DMS79 (cell line): ENCODE measurements around the gene PTPRO.

Experiments
- DNase-seq: peaks from one replicate; lab custom pipeline; 2025; lab: John Stamatoyannopoulos, UW

Gene PTPRO

DNA sequence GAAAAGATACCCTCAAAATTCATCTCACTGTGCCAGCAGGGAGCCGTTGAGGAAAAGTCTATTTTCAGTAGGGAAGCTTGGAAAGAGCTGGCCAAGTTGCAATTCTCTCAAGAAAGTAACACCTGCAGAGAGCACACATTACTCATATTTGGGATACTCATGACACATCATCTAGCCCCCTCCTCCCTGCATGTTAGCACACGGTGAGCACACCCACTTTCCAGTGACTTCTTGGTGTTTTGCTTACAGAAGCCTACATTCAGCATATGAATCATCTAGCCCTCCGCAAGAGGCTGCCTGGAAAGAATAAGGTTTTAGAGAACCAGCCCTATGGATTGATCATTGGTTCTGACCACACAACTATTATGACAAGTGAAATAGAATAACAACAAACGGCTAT is 124.5 kb downstream of the PTPRO start:
- no peak for DNase-seq

DNA sequence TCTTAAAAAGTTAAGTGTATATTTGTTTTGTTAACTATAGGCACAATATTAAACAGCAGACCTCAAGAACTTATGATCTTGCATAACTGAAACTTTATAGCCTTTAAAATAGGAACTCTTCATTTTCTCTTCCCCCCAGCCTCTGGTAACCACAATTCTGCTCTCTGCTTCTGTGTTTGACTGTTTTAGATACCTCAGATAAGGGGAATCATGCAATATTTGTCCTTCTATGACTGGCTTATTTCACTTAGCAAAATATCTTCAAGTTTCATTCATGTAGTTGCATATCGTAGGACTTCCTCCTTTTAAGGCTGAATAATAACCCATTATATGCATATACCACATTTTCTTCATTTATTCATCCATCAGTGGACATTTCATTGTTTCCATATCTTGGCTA is 131.3 kb downstream of the PTPRO start:
- no peak for DNase-seq

DNA sequence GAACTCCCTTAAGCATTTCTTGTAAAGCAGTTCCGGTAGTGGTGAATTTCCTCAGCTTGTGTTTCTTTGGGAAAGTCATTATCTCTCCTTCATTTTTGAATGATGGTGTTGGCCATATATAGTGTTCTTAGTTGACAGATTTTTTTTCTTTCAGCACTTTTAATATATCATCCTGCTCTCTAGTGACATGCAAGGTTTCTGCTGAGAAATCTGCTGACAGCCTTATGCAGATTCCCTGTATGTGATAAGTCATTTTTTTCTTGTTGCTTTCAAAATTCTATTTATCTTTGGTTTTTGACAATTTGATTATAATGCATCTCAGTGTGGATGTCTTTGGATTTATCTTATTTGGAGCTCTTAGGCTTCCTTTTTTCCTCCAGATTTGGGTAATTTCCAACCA is 135.7 kb downstream of the PTPRO start:
- no peak for DNase-seq

DNA sequence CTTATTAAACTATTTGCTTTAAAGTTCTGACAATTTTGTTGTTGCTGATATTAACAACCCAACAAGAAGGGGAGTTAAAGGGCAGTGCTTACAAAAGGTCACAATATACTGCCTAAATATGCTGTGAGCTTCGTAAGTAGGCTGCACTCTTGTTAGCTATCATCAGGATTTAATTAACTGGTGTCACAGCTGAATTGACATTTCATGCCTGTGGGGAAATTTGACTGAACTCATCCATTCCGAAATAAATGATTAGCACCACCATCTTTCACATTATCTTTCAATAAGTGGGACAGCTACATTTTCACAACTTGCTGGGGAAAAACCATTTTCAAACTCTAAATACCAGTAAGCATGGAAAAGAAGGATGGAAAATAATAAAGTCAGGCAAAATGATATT is 146.6 kb downstream of the PTPRO start:
- DNase-seq: no peak

DNA sequence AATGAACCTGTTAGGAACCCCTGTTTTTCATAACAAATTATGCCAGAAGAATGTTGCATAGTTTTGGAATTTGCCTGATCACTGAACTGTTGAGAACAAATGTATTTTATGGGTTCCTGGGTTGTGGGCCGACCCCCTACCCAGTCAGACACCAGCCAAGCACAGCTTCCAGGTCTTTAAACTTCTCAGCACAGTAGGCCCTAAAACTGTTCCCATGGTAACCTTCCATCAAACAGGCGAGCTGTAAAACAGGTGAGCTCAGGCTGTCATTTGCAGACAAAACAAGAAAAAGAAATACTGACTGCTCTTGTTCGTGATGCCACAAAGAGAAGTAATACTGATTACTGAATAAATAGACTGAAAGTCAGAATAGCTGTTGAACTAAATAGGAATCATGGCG is 147.0 kb downstream of the PTPRO start:
- no peak for DNase-seq

DNA sequence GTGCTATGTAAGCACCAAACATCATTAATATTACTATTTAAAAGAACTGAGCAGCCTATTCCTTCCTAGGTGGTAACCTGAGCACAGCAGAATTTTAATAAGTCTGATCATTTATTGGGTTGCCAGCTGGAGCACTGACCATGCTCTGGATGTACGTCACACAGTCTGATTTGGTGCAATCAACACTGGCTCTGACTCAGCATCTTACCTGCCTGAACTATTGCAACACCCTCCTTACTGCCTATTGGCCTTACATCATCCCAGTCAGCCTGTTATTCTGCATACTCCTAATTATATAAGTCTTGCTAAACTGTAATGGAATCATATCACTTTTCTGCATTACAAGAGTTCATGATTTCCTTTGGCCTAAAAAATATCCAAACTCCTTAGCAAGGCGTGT is 149.7 kb downstream of the PTPRO start:
- DNase-seq: no peak

DNA sequence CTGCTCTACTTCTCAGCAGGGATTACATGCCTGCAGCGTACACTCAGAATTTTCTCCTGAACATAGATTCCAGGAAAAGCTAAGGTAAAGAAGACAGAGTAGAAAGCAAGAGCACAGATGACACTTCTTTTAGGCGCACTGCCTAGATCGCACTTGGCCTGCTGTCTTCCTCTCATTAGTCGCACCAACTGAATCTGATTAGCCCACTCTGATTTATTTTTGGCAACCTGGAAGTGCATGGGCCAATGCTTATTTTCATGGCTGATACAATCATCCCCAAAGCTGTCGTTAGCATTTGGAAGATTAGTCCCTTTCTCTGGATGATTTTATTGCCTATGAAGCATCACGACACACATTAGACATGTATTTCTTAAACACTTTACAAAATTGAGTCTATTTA is 152.5 kb downstream of the PTPRO start:
- no peak for DNase-seq

DNA sequence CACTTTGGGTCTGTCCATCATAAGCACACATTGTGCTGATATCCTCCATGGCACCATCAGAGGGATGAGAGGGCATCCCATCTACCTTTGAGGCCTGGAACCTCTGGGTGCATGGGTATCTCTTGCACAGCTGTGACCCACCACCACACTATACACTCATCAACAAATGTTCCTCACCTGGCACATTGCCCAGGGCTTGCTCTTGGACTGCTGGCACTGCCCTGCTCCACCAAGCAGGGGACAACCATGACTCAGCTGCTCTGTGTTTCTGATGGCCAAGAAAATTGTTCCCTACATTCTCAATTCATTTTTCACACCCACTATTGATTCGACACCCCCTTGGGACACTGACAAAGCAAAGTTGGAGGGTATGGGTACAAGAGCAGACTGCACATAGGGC is 155.5 kb downstream of the PTPRO start:
- no peak for DNase-seq

DNA sequence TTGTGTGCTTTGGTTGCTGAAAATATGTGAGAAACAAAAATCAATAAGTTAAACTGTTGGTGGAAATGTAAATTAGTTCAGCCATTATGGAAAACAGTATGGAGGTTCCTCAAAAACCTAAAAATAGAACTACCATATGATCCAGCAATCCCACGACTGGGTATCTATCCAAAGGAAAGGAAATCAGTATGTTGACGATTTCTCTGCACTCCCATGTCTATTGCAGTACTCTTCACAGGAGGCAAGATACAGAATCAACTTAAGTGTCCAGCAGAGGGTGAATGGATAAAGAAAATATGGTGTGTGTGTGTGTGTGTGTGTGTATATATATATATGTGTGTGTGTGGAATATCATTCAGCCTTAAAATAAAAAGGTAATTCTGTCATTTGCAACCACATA is 159.5 kb downstream of the PTPRO start:
- DNase-seq: no peak

DNA sequence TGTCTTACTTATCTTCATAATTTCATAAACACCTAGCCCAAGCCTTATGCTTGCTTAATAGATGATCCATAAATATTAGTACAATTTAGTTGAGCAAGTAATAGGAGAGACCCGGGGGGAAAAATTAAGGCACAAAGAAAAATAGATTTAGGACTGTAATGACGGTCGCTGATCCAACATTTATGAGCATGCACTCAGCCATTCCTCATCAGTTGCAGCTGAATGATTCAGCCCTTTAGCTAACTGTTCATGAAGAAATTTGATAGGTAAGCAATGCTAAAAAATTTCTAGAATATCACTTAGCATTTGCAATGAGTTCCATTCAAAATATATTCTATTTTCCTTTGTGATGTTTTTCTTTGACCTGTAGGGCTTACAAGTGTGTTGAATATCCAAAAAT is 163.2 kb downstream of the PTPRO start:
- DNase-seq: no peak

DNA sequence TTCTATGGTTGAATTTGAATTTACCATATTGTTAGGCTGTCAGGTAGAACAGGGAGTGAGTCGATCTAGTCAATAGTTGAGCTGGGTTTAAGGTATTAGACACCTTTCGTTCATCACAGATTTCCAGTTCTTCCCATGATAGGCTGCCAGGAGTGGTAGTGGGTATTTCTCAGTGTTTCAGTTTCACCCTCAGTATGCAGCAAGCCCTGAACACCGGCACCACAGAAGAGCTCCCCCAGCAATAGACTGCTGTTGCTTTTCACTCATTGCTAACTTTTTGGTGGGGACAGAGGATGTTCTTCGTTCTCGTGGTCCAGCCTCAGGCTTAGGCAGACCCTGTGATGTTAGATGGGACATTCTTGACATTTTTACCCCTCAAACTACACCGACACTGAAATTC is 164.6 kb downstream of the PTPRO start:
- DNase-seq: no peak

DNA sequence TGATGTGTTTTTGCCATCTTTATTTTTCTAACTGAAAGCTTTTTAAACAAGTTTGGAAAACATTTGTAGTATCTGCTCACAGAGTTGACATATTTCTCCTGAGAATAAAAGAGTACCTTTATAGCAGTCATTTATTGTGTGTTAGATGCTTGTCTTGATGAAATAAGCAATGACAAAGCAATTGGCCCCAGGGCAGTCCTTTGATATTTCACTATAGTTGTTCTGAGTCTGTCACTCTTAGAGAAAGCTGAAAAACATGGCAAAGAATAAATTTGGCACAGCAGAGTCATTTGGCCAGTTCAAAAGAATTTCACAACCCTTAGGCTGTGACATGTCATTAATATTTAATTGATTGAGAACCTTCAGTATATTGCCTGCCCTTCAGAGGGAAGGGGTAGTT is 166.2 kb downstream of the PTPRO start:
- DNase-seq: no peak

DNA sequence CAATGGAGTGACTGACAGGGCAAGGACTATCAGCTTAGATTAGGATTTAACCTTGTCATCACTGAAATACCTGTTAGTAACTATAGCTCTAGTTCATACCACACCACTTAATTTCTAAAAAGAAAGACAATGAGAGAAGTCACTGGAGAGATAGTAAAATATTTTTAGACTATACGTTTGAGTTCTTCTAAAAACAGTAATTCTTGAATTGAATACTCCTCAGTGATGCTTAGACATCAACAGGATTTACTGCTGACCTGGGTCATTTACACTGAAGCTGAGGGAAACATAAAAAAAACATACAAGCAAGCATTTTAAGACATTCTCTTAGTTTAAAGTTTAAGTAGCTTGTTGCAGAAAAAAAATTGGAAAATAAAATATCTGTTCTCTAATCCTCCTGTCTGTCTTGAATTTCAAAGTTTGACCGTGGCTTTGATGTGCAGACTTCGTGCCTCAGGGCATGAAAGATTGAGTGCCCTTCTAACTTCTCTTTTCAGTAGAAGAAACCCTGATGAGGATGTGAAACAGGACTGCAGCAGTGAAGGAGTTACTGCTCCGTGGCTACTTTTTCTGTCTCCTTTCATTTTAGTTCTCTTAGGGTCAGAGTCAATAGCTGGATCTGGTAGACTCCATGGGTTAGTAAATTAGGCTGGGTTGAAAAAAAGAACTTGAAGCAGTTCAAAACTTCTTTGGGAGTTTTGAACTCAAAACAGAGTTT is 172.2 kb downstream of the PTPRO start:
- no peak for DNase-seq

DNA sequence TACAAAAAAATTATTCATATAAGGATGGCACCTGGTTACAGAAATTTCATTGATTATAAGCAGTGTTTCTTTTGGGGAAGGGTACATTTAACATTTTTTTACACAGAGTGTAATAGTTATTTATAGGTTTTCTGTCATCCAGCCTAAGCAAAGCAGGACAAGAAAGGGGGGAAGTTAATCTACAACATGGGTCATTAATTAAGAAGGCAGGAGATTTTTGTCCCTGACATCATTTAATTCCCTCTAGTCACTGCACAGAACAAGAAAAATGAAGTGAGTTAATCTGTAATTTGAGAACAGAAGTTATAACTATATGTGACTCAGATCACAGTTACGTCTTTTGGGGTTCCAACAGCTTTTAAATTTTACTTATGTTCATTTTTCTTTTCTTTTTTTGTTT is 173.4 kb downstream of the PTPRO start:
- no peak for DNase-seq

DNA sequence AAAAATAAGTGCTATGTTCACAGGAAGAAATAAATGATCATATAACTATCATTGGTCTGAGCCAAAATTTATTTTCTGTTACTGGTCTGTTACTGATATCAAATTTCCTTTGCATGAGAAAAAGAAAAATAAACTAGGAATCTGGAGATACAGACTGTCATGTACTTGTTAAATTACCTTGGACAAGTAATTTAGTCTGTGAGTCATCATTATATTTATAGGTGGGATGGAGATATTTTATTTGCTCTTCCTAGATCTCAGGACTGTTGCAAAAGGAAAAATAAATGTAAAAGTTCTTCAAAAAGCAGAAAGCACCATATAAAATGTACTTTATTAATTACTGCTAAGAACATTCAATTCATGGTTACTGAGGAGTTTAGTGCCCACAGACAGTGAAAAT is 174.4 kb downstream of the PTPRO start:
- DNase-seq: no peak

DNA sequence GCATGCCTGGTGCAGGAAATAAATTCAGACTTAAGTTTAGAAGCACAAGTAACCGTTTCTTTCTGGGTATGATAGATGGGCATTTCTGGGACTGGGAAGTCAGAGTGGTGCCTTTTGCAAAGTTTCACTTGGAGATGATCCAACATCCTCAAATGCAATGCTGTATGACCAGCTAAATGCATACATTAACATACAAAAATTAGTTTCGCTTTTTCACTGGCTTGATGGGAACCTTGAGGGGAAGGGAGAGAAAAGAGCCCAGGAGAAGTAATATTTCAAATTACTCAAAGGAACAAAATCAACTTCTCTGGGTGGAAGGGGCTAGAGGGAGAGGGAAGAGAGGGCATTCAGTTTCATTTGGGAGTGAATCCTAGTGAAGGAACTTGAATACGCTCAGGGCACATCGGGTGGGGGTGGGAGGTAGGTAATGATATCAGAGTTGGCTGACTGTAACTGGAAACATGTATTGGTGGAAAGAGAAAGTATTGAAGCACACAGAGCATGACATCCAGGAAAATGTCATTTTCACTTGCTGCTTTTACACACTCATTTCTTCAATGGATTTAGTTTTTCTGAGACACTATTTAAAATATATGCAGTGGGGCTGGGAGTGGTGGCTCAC is 175.5 kb downstream of the PTPRO start:
- DNase-seq: no peak

DNA sequence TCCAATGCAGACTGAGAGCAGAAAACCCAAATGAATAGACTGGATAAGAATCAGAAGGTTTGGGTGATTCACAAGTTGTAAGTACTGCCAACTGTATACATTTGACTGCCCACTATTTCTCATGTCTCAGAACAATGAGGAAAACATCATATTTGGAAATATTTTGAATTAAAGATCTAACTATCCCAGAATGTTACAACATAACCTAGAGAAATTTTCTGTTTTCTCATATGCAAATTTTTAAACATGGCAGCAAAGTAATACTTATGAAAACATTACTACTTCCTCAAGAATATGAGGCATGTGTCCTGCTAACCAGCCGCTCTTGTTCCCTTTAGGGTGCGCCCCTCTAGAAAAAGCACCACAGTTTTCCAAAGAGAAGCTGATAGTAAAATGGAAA is 179.9 kb downstream of the PTPRO start:
- no peak for DNase-seq

DNA sequence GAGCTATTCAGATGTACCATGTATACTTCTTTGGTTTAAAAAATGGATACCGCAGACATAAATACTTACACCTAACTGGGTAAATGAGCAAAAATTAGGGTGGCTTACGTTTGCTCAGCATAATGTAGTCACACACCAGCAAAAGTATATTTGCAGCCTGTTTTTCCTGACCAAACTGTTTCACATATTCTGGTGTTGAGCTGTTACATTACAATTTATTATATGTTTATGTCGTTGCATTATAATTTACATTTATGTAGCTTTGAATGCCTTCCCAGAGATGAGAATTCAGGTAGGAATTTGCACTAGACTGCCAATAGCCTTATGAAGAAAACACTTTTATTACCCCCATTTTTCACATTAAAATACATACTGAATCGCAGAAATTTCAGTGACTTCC is 183.3 kb downstream of the PTPRO start:
- no peak for DNase-seq

DNA sequence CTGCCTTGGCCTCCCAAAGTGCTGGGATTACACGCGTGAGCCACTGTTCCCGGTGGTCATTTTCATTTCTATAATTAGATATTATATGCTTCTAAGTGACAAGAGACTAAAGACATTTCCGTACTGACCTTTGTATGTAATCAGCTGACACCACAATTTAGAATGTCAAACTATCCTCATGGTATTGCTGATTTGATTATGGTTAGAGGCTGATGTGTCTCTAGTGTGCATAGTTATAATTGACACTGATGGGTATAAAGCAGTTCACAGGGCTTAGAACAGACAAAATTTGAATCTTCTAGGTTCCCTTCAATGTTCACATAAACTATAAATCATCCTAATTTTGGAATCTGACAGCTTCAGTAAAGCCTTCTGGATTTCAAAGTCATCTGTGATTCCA is 192.7 kb downstream of the PTPRO start:
- DNase-seq: no peak

DNA sequence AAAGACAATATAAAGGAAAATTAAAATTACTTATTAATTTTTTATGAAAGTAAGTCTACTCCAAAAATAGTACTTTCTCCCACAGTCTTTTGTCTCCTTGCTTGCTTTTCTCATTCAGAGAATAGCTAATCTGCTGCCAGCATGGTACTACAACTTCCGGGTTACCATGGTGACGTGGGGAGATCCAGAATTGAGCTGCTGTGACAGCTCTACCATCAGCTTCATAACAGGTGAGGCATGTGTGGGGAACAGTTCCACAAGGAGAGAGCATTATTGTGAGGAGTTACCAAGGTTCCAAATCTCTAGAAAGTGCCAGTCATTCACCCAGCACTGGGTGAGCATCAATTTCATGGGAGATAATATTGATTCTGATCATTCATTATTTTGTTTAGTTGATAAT is 197.8 kb downstream of the PTPRO start:
- no peak for DNase-seq

DNA sequence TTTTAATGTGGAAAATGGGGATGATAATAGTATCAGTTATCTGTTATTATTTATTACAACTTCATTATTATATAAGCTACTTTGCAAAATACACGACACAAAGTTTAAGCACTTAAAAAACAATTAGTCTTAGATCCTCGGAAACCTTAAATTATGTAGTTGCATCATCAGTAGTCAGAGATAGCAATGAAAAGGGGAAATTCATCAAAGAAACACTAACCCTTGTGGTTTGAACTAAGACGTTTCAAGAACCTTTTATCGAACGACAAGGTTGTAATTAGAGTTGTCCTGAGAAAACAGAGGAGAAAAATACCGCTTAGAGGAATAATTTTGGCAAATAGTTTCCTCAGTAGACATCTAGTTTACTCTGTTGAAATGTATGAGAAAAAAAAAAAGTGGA is 198.5 kb downstream of the PTPRO start:
- no peak for DNase-seq

DNA sequence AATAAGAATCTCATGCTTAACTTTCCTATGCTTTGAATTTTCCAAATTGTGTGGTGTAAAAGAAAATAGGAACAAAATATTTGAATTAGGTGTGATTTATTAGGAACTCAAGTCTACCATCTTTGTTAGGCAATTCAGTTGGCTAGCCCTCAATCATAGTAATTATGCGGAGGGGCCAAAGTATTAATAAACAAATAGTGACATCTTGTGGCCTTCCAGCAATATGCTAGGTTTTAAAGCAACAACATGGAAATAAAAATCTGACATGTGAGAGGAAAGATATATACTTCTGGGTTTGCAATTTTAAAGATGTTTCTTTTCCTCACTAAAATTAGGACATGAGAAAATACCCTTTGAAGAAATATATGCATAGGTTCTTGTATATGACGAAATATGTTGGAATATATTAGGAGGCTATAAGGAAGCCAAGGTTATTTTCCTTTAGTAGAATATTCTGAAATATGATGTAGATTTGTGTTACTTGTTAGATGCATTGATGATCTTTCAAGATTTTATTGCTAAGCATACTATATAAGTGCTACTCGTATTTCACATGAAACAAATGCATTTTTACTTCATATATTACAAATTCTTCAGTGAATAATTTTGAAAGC is 200.4 kb downstream of the PTPRO start:
- peak; percentile 17 for DNase-seq

DNA sequence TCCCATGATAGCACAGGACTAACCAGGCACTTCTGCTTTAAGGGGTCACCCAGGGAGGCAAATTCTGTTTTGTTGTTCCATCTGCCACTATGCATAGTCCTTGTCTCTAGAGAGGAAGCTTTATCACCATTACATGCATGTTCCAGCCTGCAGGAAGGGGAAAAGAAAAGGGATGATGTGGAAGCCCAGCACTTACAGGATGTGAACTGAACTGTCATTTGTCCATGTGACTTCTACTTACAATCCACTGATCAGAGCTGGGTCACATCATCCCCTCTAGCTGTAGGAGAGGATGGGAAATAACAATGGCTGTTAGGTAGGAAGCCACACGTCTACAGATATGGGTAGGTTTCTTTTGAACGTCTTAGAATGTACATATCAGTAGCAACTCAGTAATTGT is 203.1 kb downstream of the PTPRO start:
- no peak for DNase-seq

DNA sequence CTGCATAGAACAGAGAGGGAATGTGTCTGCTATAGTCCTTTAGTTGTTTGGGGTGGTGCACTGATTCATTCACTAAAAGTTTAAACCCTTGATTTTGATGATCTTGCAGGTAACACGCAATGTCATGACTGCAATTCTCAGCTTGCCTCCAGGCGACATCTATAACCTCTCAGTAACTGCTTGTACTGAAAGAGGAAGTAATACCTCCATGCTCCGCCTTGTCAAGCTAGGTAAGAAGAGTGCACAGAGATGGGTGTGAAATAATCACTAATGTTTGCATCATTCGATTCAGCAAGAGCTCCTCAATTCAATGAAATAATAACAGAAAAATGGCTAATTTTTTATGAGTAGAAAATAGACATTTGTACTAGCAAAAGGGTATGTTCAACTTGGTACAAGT is 203.7 kb downstream of the PTPRO start:
- DNase-seq: no peak
